ENCODE measurements around the gene AFAP1L2. TPM values are rescaled to one million over a fixed set of nuclear protein-coding genes. Genes with fewer than 3 reads are reported as not detected.

AFAP1L2 gene
- total RNA-seq, 2 donors from 2014 or later = 16.1 to 34.1 TPM

GRCh38 chr10:114261076-114261475, 143.2 kb downstream of the AFAP1L2 start:
- H3K36me3 ChIP-seq = no peaks in the 10 kb centered on the region
- TF ChIP-seq POLR2A (IDR thresholded peaks at IDR 0.05) = no peak
- TF ChIP-seq CTCF (IDR thresholded peaks at IDR 0.05) = no peak
- TF ChIP-seq POLR2AphosphoS5 (IDR thresholded peaks at IDR 0.05) = no peak
- H3K4me1 ChIP-seq (replicated peaks) = no peaks in the 10 kb centered on the region
- 51% methylated on average over 2 of the region's 2 CpGs for WGBS
- no peaks in the 10 kb centered on the region for H3K27me3 ChIP-seq (replicated peaks; ENCODE audit: insufficient read depth)
- no peaks in the 10 kb centered on the region for H3K9me3 ChIP-seq
- intact Hi-C loops (cut with DNase I) = no loop called here
- DNase-seq (ENCODE audit: low spot score) = no peak
- H3K27ac ChIP-seq = no peak overlapping the region
- H3K4me3 ChIP-seq = no peak overlapping the region

- intact Hi-C loops (cut with DNase I) = no loop called here
- Histone ChIP-seq H3K27ac (no peak overlapping the region), H3K27me3 (replicated peaks; ENCODE audit: insufficient read depth) (no peaks in the 10 kb centered on the region), H3K36me3 (no peaks in the 10 kb centered on the region), H3K9me3 (no peaks in the 10 kb centered on the region), H3K4me1 (replicated peaks) (no peaks in the 10 kb centered on the region), H3K4me3 (no peak overlapping the region)
- no peak for TF ChIP-seq CTCF (IDR thresholded peaks at IDR 0.05)
- TF ChIP-seq POLR2A (IDR thresholded peaks at IDR 0.05) = no peak
- WGBS = 91% methylated on average over 5 of the region's 5 CpGs
- DNase-seq (ENCODE audit: low spot score) = no peak
Observed at GRCh38 chr10:114260366-114260765, 143.9 kb downstream of the AFAP1L2 start.

- Histone ChIP-seq H3K4me1 (replicated peaks) (no peaks in the 10 kb centered on the region), H3K36me3 (no peaks in the 10 kb centered on the region), H3K27me3 (replicated peaks; ENCODE audit: insufficient read depth) (no peaks in the 10 kb centered on the region), H3K27ac (no peak overlapping the region), H3K9me3 (no peaks in the 10 kb centered on the region), H3K4me3 (no peak overlapping the region)
- TF ChIP-seq CTCF (IDR thresholded peaks at IDR 0.05) = no peak
- no peak for TF ChIP-seq POLR2AphosphoS5 (IDR thresholded peaks at IDR 0.05)
- TF ChIP-seq POLR2A (IDR thresholded peaks at IDR 0.05) = no peak
- intact Hi-C loops (cut with DNase I) = no loop called here
- 79% methylated on average over 10 of the region's 10 CpGs for WGBS
- DNase-seq (ENCODE audit: low spot score) = no peak
Observed at GRCh38 chr10:114259824-114260223, 144.5 kb downstream of the AFAP1L2 start.

GRCh38 chr10:114258274-114258840, 145.9 kb downstream of the AFAP1L2 start:
- H3K36me3 ChIP-seq = no peaks in the 10 kb centered on the region
- intact Hi-C loops (cut with DNase I) = no loop called here
- 36% methylated on average over 5 of the region's 5 CpGs for WGBS
- H3K4me1 ChIP-seq (replicated peaks) = no peaks in the 10 kb centered on the region
- TF ChIP-seq POLR2AphosphoS5 (IDR thresholded peaks at IDR 0.05) = no peak
- TF ChIP-seq CTCF (IDR thresholded peaks at IDR 0.05) = no peak
- no peak for TF ChIP-seq POLR2A (IDR thresholded peaks at IDR 0.05)
- DNase-seq (ENCODE audit: low spot score) = no peak
- no peaks in the 10 kb centered on the region for H3K9me3 ChIP-seq
- H3K4me3 ChIP-seq = no peak overlapping the region
- peak overlapping the region in 1 of 2 donors; percentile 8 for H3K27ac ChIP-seq
- H3K27me3 ChIP-seq (replicated peaks; ENCODE audit: insufficient read depth) = no peaks in the 10 kb centered on the region

- H3K4me1 ChIP-seq (replicated peaks) = no peaks in the 10 kb centered on the region
- no peak for TF ChIP-seq POLR2A (IDR thresholded peaks at IDR 0.05)
- H3K27me3 ChIP-seq (replicated peaks; ENCODE audit: insufficient read depth) = no peaks in the 10 kb centered on the region
- 41% methylated on average over 3 of the region's 3 CpGs for WGBS
- H3K27ac ChIP-seq = peak overlapping the region in 1 of 2 donors; percentile 8
- H3K36me3 ChIP-seq = no peaks in the 10 kb centered on the region
- intact Hi-C loops (cut with DNase I) = no loop called here
- DNase-seq (ENCODE audit: low spot score) = no peak
- H3K9me3 ChIP-seq = no peaks in the 10 kb centered on the region
- H3K4me3 ChIP-seq = no peak overlapping the region
Observed at GRCh38 chr10:114257498-114257897, 146.8 kb downstream of the AFAP1L2 start.

Data from prostate gland (tissue), 2 donors.